NCI-H82 treated with DMSO at 0.1 percent for 48 hours (cell line): Measurements from ENCODE around the gene FAM222A.
"Not testable (repeated sequence)": the region's sequence is repeated elsewhere in the genome, so short reads cannot be mapped to it uniquely, and the experiment has no call there.

Source experiments
- DNase-seq: peaks from one replicate; lab custom pipeline; 2025; ENCODE audit not compliant: unreplicated experiment; lab: John Stamatoyannopoulos, UW

Gene FAM222A

DNA sequence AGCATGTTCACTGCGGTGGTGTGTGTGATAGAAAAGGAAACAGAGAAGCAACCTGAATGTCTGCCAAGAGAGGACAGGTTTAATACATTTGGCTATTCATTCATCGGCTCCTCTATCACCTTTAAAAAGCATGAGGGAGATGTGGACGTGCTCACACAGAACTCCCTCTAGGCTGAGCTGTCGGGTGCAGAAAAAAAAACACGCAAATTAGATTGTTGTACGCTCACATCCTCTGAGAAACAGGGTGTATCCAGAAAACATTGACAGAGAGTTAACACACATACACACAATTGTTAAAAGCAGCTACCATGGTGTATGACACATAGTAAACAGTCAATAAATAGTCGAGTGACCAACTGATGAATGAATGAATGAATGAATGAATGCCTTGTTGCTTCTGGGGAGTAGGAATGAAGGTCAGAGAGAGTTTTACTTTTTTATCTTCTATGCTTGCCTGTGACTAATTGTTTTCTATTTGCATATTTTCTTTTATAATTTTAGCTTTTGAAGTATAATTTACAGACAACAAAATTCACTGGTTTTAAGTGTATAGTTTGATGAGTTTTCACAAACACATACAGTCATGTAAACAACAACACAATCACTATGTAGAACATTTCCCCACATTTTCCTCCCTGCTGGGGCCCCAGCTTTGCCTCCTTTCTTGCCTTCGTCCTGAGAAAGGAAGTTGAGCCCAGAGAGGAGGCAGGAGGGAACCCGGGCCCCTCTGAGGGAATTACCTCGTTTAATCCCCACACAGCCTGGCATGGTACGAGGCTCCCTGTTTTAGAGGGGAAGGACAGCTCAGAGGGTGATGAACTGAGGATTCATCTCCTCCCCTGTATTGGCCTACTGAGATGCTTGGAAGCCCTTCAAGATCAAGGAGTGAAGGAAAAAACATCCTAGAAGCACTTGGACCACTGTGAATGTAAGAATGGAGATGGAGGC lies 19.7 kb upstream of the FAM222A start:
- peak; percentile 38 for DNase-seq

- not testable (repeated sequence) for DNase-seq
Measured at GRCh38 chr12:109694629-109695028, 19.0 kb upstream of the FAM222A start.

- DNase-seq = no peak
Measured at GRCh38 chr12:109695416-109695815, 18.2 kb upstream of the FAM222A start.

DNA sequence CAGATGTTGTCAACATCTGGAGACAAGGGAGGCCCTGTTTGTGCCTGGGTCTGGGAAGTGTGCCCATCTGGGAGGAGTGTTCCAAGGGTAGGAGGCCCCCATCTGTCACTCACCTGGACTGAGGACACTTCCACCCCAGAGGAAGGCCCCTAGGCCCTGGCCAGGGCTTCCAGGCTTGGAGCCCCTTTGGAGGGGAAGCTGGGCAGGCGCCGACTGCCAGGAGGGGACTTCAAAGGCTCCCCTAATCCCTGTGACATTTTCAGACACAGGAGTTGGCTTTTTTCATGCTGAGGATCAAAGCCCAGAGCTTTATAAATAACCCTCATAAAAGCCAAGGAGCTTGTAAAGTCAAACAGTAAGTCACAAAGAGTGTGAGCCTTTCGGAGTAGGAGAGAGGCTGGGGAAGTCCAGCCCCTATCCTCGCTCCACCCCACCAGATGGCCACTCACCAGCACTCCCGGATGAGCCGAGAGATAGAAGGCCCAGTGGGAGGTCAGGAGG lies 17.6 kb upstream of the FAM222A start:
- DNase-seq = peak; percentile 46

- no peak for DNase-seq
Measured at GRCh38 chr12:109696485-109697269, 16.9 kb upstream of the FAM222A start.

- no peak for DNase-seq
Measured at GRCh38 chr12:109697270-109697553, 16.4 kb upstream of the FAM222A start.

DNA sequence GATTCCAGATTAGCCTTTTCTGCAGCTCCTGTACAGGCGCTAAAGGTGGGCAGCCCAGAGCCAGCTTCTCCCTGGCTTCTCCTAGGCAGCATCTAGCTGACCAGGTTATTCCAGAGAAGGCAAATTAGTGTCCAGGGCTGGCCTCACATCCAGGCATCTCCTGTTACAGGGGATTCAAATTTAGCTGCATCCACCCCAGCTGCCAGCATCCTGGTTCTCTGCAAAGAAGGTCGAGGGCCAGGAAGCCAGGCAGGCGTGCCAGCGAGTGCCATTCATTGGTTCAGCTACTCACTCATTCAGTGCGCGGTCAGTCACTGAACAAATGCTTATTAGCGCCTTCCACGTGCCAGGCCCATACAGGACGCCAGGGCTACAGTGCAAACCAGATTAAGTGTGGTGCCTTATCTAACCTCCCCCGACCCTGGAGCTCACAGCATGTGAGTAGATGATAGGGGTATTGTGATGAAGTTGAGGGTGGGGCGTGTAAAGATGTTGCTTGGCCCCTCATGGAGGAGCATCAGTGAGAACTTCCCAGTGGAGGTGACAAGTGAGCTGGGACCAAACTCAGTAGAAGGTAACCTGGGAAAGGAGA lies 15.7 kb upstream of the FAM222A start:
- peak; percentile 19 for DNase-seq

- DNase-seq = no peak
Measured at GRCh38 chr12:109698820-109699219, 14.8 kb upstream of the FAM222A start.

DNA sequence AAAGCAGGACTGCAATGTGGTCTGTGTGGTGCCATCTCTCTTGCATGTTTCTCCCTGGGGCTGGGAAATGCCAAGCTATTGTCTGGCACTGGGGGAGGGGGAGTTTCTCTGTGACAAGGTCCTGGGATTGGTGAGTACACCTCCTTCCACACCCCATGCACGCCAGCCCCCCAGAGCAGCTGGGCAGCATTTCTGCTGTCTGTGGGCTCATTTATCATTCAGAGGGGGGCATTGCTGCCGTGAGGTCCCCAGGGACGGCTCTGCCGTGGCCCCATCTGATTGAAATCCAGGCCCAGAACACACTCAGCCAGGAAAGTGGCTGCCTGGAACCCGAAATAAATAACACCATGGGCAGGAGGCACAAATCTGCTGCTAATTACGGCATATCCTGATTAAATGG lies 12.6 kb upstream of the FAM222A start:
- DNase-seq = no peak

- no peak for DNase-seq
Measured at GRCh38 chr12:109702111-109702841, 11.3 kb upstream of the FAM222A start.

- DNase-seq = no peak
Measured at GRCh38 chr12:109703684-109704083, 9.9 kb upstream of the FAM222A start.

- DNase-seq = no peak
Measured at GRCh38 chr12:109704371-109705098, 9.1 kb upstream of the FAM222A start.

DNA sequence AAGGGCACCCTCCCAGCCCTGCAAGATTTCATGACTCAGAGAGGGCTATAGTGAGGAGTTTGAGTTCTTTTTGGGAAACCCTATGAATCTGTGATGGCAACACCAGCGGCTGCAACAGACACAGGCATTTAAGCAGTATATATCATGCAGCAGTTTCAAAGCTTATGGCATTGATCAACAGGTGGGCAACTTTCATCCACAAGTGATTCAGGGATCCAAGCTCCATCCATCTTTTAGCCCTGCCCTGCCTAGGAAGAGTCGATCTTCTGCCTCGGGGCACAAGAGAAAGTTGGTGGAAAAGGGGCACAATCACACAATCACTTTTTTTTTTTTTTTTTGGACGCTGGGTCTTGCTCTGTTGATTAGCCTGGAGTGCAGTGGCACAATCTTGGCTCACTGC lies 8.3 kb upstream of the FAM222A start:
- no peak for DNase-seq

GRCh38 chr12:109706398-109706746 lies 7.3 kb upstream of the FAM222A start:
- no peak for DNase-seq

- DNase-seq = peak; percentile 56
Measured at GRCh38 chr12:109706747-109707469, 6.7 kb upstream of the FAM222A start.

- no peak for DNase-seq
Measured at GRCh38 chr12:109707470-109707821, 6.2 kb upstream of the FAM222A start.

- no peak for DNase-seq
Measured at GRCh38 chr12:109708939-109709338, 4.7 kb upstream of the FAM222A start.

GRCh38 chr12:109709401-109709991 lies 4.1 kb upstream of the FAM222A start:
- no peak for DNase-seq

GRCh38 chr12:109710205-109710746 lies 3.3 kb upstream of the FAM222A start:
- DNase-seq = no peak
